ENCODE data around the gene ZNF155. TPM values are rescaled to one million over a fixed set of nuclear protein-coding genes. Genes with fewer than 3 reads are reported as not detected.

Gene ZNF155
- total RNA-seq, 1 donor from 2014 or later: 8.9 TPM

DNA sequence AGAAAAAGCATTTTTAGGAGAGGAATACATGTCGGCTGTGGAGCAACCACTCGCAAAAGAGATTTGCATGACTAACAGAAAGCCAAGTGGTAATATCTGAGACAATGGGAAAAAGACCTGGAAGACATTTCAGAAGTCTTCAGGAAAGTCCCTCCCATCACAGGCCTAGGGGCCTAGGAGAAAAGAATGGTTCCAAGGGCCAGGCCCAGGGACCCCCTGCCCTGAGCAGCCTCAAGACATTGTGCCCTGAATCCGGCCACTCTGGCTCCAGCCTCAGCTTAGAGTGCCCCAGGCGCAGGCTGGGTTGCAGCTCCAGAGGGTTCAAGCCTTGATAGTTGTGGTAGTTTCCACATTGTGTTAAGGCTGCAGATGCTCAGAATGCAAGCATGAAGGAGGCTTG lies 23.6 kb upstream of the ZNF155 start:
- intact Hi-C loops (cut with DNase I): no loop called here
- no peak for ATAC-seq
- H3K27ac ChIP-seq: no peak overlapping the region
- DNase-seq: no peak
- peaks cover 8% of the 10 kb centered on the region for H3K36me3 ChIP-seq
- H3K27me3 ChIP-seq (ENCODE audit: low read depth): no peaks in the 10 kb centered on the region
- TF ChIP-seq, protein P1, sequence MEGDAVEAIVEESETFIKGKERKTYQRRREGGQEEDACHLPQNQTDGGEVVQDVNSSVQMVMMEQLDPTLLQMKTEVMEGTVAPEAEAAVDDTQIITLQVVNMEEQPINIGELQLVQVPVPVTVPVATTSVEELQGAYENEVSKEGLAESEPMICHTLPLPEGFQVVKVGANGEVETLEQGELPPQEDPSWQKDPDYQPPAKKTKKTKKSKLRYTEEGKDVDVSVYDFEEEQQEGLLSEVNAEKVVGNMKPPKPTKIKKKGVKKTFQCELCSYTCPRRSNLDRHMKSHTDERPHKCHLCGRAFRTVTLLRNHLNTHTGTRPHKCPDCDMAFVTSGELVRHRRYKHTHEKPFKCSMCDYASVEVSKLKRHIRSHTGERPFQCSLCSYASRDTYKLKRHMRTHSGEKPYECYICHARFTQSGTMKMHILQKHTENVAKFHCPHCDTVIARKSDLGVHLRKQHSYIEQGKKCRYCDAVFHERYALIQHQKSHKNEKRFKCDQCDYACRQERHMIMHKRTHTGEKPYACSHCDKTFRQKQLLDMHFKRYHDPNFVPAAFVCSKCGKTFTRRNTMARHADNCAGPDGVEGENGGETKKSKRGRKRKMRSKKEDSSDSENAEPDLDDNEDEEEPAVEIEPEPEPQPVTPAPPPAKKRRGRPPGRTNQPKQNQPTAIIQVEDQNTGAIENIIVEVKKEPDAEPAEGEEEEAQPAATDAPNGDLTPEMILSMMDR (IDR thresholded peaks at IDR 0.05): no peak
- H3K9me3 ChIP-seq: peaks cover 95% of the 10 kb centered on the region
- no peak overlapping the region for H3K4me3 ChIP-seq
- no peaks in the 10 kb centered on the region for H3K4me1 ChIP-seq

DNA sequence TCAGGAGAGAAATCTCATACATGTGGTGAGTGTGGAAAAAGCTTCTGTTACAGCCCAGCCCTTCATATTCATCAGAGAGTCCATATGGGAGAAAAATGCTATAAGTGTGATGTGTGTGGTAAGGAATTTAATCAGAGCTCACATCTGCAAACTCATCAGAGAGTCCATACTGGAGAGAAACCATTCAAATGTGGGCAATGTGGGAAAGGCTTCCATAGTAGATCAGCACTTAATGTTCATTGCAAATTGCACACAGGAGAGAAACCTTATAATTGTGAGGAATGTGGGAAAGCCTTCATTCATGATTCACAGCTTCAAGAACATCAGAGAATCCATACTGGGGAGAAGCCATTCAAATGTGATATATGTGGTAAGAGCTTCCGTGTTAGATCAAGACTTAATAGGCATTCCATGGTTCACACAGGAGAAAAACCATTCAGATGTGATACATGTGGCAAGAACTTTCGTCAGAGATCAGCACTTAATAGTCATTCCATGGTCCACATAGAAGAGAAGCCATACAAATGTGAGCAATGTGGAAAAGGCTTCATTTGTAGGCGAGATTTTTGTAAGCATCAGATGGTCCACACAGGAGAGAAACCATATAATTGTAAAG lies 17.8 kb upstream of the ZNF155 start:
- ATAC-seq: no peak
- Histone ChIP-seq H3K4me3 (no peak overlapping the region), H3K27me3 (ENCODE audit: low read depth) (no peaks in the 10 kb centered on the region), H3K36me3 (peaks cover 26% of the 10 kb centered on the region), H3K4me1 (no peaks in the 10 kb centered on the region), H3K9me3 (peaks cover 96% of the 10 kb centered on the region), H3K27ac (no peak overlapping the region)
- TF ChIP-seq, protein P1 (IDR thresholded peaks at IDR 0.05): no peak
- no peak for DNase-seq
- intact Hi-C loops (cut with DNase I): no loop called here

DNA sequence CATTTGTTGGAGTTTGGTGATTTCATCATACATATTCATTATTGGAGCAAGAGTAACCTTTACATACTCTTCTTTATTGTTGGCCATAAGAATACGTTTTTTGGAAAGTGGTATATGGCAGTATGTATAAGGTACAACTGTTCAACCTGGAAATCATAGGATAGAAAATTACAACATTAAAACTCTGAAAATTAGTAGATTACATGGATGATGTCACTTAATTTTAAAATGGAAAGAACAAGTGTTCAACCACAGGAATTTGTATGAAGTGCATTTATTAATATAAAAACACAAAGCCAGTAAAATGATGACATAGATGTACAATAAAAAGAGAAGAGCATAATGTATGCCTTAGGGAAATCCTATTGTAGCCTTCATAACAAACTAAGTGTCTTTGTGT lies 7.3 kb upstream of the ZNF155 start:
- Histone ChIP-seq H3K27ac (no peak overlapping the region), H3K36me3 (no peaks in the 10 kb centered on the region), H3K4me3 (no peak overlapping the region), H3K4me1 (no peaks in the 10 kb centered on the region), H3K27me3 (ENCODE audit: low read depth) (no peaks in the 10 kb centered on the region), H3K9me3 (peaks cover 87% of the 10 kb centered on the region)
- ATAC-seq: no peak
- intact Hi-C loops (cut with DNase I): no loop called here
- TF ChIP-seq, protein P1 (IDR thresholded peaks at IDR 0.05): no peak
- no peak for DNase-seq

DNA sequence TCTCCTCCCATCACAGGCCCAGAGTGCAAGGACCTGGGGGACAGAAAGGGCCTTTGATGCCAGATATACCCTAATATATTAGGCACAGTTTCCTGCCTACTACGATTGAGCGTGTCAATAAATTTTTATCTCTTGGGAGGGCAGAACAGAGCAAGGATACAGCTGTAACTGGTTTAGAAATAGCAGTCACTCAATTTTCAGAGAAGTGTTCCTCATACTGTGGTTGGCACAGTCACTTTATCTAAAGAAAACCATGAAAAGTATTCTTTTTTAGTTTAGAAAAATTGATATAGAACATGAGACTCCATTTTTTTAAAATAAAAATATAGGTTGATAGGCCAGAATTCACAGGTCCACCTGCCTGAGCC lies 460 bp upstream of the ZNF155 start:
- TF ChIP-seq, protein P1 (IDR thresholded peaks at IDR 0.05): no peak
- peaks cover 9% of the 10 kb centered on the region for H3K4me1 ChIP-seq
- H3K27ac ChIP-seq: no peak overlapping the region

DNA sequence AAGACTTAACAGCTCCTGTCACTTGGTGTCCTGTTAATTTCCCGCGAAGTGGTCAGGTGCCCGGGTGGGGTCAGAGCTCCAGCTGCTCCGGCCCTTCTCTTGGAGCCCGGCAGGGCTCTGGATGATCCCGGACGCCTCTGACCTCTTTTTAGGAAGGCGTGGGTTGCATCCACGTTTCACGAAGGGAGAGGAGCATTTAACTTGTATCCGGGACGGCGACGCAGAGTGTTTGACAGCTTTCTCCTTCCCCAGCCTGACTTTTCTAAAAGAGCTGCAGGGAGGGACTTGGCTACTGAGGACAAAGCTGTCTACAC lies 656 bp downstream of the ZNF155 start:
- Histone ChIP-seq H3K36me3 (peaks cover 16% of the 10 kb centered on the region), H3K27me3 (ENCODE audit: low read depth) (no peaks in the 10 kb centered on the region), H3K9me3 (peaks cover 24% of the 10 kb centered on the region), H3K27ac (peak overlapping the region; percentile 77), H3K4me3 (peak overlapping the region; percentile 73), H3K4me1 (peaks cover 9% of the 10 kb centered on the region)
- ATAC-seq (peak; percentile 43 to 57), DNase-seq (peak; percentile 52)
- TF ChIP-seq, protein P1 (IDR thresholded peaks at IDR 0.05): no peak
- intact Hi-C loops (cut with DNase I): no loop called here

More for the DNA sequence above, 460 bp upstream of the ZNF155 start:
- intact Hi-C loops (cut with DNase I): no loop called here
- no peak for ATAC-seq
- Histone ChIP-seq H3K27me3 (ENCODE audit: low read depth) (no peaks in the 10 kb centered on the region), H3K4me3 (peak overlapping the region; percentile 73), H3K36me3 (peaks cover 5% of the 10 kb centered on the region), H3K9me3 (peaks cover 33% of the 10 kb centered on the region)
- no peak for DNase-seq
